Pancreas (tissue), 10 donors: Measurements from ENCODE around the gene KLF7. TPM values are rescaled to one million over a fixed set of nuclear protein-coding genes. Genes with fewer than 3 reads are reported as not detected.
"Not testable (repeated sequence)": the region's sequence is repeated elsewhere in the genome, so short reads cannot be mapped to it uniquely, and the experiment has no call there.

Experiments used
- ATAC-seq, 4 donors: fragments of 200-7000 bp; cut with Tn5 transposase; one replicate each; pipeline versions ENCODE4 v1.8.0 to v1.9.1; 2020; ENCODE audit warnings: mild to moderate bottlenecking in 4 of 4, moderate library complexity in 4 of 4
- DNase-seq, 6 donors: peaks; one replicate each; pipeline ENCODE4 v3.0.0-alpha.2; 2020
- FAIRE-seq: peaks from 2 replicates; lab custom pipeline; 2012; peaks lifted over from hg19 to GRCh38; lab: Jason Lieb, UNC
- H3K27ac ChIP-seq, 4 donors: fragments of 200-600 bp; sonication (generic); 1 replicate in 3 of 4; 2 replicates in 1 of 4; pipeline versions ENCODE4 v1.5.0 to v1.8.0; 2020
- H3K27me3 ChIP-seq, 4 donors: fragments of 200-600 bp; one replicate each; pipeline ENCODE4 v1.8.0; 2021
- H3K36me3 ChIP-seq, 3 donors: fragments of 200-600 bp; sonication (generic) in 1 of 3; one replicate each; pipeline versions ENCODE4 v1.5.0 to v1.8.0; 2020 to 2021
- H3K4me1 ChIP-seq, 3 donors: fragments of 200-600 bp; one replicate each; pipeline ENCODE4 v1.8.0; 2021
- H3K4me3 ChIP-seq, 4 donors: fragments of 200-600 bp; sonication (generic) in 2 of 4; one replicate each; pipeline versions ENCODE4 v1.5.0 to v1.8.0; 2020 to 2021
- H3K9me3 ChIP-seq, 4 donors: fragments of 200-600 bp; one replicate each; pipeline ENCODE4 v1.8.0; 2021
- CTCF ChIP-seq, 4 donors: fragments of 200-600 bp; sonication (generic) in 3 of 4; IDR thresholded peaks; one replicate each; pipeline versions ENCODE4 v1.5.0 to v1.8.0; 2021; ENCODE audit warnings: antibody characterized with exemption in 4 of 4
- WGBS, 2 donors: extraction: QIAGEN DNeasy Blood & Tissue Kit; methylation state at CpG; one replicate each; pipeline ENCODE4 v1.1.7; 2013; 5-methylcytosine and 5-hydroxymethylcytosine counted together
- intact Hi-C, 3 donors: fragments of 100-400 bp; cut with DNase I; formaldehyde crosslinking; loops; one replicate each; pipeline versions ENCODE4 v1.11.1 to v1.14.2; 2022
- polyA plus RNA-seq, 2 donors: library from polyadenylated mRNA; stranded (reverse); fragments of 200-250 nt; gene quantifications; one replicate each; pipeline ENCODE4 v1.2.3, GENCODE V29; 2013
- total RNA-seq, 6 donors: library from RNA; stranded (reverse); fragmentation: NEBNext Ultra II Directional in 4 of 6; extraction: Animal tissue kit (Norgen Biotek cat#: 25700) in 4 of 6; gene quantifications; one replicate each; pipeline versions ENCODE4 v1.2.1 to v1.2.4, GENCODE V29; 2021 to 2023
- donor health status: healthy with polysubstance abuse.
- donor health status: DM: no; HTN: no; CAD: no; lungs with moderate emphysema.
- donor health status: DM: no; HTN: no; CAD: no.
- donor health status: control.
- donor health status: control.
- donor health status: Bipolar disorder and iron deficiency.
- donor health status: DM: yes; HTN: yes; CAD: no.
- donor health status: DM: no; HTN: no; CAD: no.
- donor health status: DM: no; HTN: no; CAD: no.
- donor health status: DM: yes; HTN: yes; CAD: no.

KLF7 gene
- total and polyA plus RNA-seq, 8 donors, result 2.4 to 15.0 (median 5.6) TPM

GRCh38 chr2:207041279-207041678 is 124.5 kb downstream of the KLF7 start:
- 40 to 49% methylated on average over 10 of the region's 10 CpGs for WGBS, 2 donors
- H3K4me3 ChIP-seq, result no peak overlapping the region

GRCh38 chr2:207040696-207041095 is 125.1 kb downstream of the KLF7 start:
- Histone ChIP-seq H3K36me3 (no peaks in the 10 kb centered on the region), H3K4me1 (no peaks in the 10 kb centered on the region), H3K4me3 (no peak overlapping the region), H3K27ac (no peak overlapping the region), H3K27me3 (peaks cover 0 to 9% (median 0%) of the 10 kb centered on the region in 4 donors), H3K9me3 (no peaks in the 10 kb centered on the region)
- DNase-seq, result no peak
- WGBS, 2 donors, result 58 to 68% methylated on average over 9 of the region's 9 CpGs
- ATAC-seq, result no peak
- intact Hi-C loops, result no loop called here
- FAIRE-seq, result no peak
- TF ChIP-seq CTCF (IDR thresholded peaks at IDR 0.05), result no peak

More at GRCh38 chr2:207041279-207041678, 124.5 kb downstream of the KLF7 start:
- Histone ChIP-seq H3K27me3 (peaks cover 0 to 9% (median 0%) of the 10 kb centered on the region in 4 donors), H3K27ac (no peak overlapping the region), H3K4me1 (no peaks in the 10 kb centered on the region), H3K36me3 (no peaks in the 10 kb centered on the region), H3K9me3 (no peaks in the 10 kb centered on the region)
- FAIRE-seq (no peak), ATAC-seq (no peak), DNase-seq (no peak)
- intact Hi-C loops, result no loop called here
- no peak for TF ChIP-seq CTCF (IDR thresholded peaks at IDR 0.05)

GRCh38 chr2:207039225-207039624 is 126.5 kb downstream of the KLF7 start:
- FAIRE-seq (no peak), ATAC-seq (no peak), DNase-seq (no peak)
- Histone ChIP-seq H3K27ac (no peak overlapping the region), H3K36me3 (no peaks in the 10 kb centered on the region), H3K4me3 (no peak overlapping the region), H3K9me3 (no peaks in the 10 kb centered on the region), H3K27me3 (peaks cover 0 to 9% (median 0%) of the 10 kb centered on the region in 4 donors), H3K4me1 (no peaks in the 10 kb centered on the region)
- WGBS, 2 donors, result 48 to 55% methylated on average over 4 of the region's 4 CpGs
- intact Hi-C loops, result no loop called here
- TF ChIP-seq CTCF (IDR thresholded peaks at IDR 0.05), result no peak

GRCh38 chr2:207038299-207038698 is 127.4 kb downstream of the KLF7 start:
- Histone ChIP-seq H3K36me3 (no peaks in the 10 kb centered on the region), H3K27me3 (peaks cover 0 to 9% (median 0%) of the 10 kb centered on the region in 4 donors), H3K4me1 (no peaks in the 10 kb centered on the region), H3K9me3 (no peaks in the 10 kb centered on the region), H3K27ac (no peak overlapping the region), H3K4me3 (no peak overlapping the region)
- 62 to 68% methylated on average over 2 of the region's 2 CpGs for WGBS, 2 donors
- ATAC-seq, result no peak
- FAIRE-seq, result no peak
- intact Hi-C loops, result no loop called here
- no peak for DNase-seq
- TF ChIP-seq CTCF (IDR thresholded peaks at IDR 0.05), result no peak

- H3K36me3 ChIP-seq, result no peaks in the 10 kb centered on the region
- no peaks in the 10 kb centered on the region for H3K4me1 ChIP-seq
- intact Hi-C loops, result no loop called here
- no peak for DNase-seq
- H3K4me3 ChIP-seq, result no peak overlapping the region
- TF ChIP-seq CTCF (IDR thresholded peaks at IDR 0.05), result no peak
- WGBS, 2 donors, result 55 to 74% methylated on average over 7 of the region's 7 CpGs
- FAIRE-seq, result no peak
- no peak overlapping the region for H3K27ac ChIP-seq
- H3K27me3 ChIP-seq, result peaks cover 0 to 9% (median 0%) of the 10 kb centered on the region in 4 donors
- ATAC-seq, result peak in 2 of 4 donors; percentile 24 to 37
- no peaks in the 10 kb centered on the region for H3K9me3 ChIP-seq
These were observed 127.9 kb downstream of the KLF7 start for GRCh38 chr2:207037896-207038295.

GRCh38 chr2:207037023-207037422 is 128.7 kb downstream of the KLF7 start:
- H3K4me3 ChIP-seq, DNase-seq, H3K27me3 ChIP-seq, ATAC-seq, FAIRE-seq, H3K27ac ChIP-seq, H3K9me3 ChIP-seq, H3K4me1 ChIP-seq, intact Hi-C loops, H3K36me3 ChIP-seq: not testable (repeated sequence)
- 17 to 41% methylated on average over 3 of the region's 8 CpGs for WGBS, 2 donors
